Choroid plexus epithelial cell (primary cell): ENCODE measurements around the gene APOO.

Source experiments
- DNase-seq: peaks from one replicate; pipeline ENCODE4 v3.0.0-alpha.2; 2010; ENCODE audit warnings: low read depth
- H3K4me3 ChIP-seq: 2 replicates; pipeline ENCODE4 v1.5.1; 2011; ENCODE audit warnings: low read depth, mild to moderate bottlenecking, control low read depth, low read length, moderate library complexity
- TF ChIP-seq, protein P1 (sequence below): conservative IDR thresholded peaks from 2 replicates; pipeline ENCODE4 v1.5.1; 2011; ENCODE audit warnings: low read depth, mild to moderate bottlenecking, control low read depth, inconsistent platforms, low read length, moderate library complexity

Gene APOO

DNA sequence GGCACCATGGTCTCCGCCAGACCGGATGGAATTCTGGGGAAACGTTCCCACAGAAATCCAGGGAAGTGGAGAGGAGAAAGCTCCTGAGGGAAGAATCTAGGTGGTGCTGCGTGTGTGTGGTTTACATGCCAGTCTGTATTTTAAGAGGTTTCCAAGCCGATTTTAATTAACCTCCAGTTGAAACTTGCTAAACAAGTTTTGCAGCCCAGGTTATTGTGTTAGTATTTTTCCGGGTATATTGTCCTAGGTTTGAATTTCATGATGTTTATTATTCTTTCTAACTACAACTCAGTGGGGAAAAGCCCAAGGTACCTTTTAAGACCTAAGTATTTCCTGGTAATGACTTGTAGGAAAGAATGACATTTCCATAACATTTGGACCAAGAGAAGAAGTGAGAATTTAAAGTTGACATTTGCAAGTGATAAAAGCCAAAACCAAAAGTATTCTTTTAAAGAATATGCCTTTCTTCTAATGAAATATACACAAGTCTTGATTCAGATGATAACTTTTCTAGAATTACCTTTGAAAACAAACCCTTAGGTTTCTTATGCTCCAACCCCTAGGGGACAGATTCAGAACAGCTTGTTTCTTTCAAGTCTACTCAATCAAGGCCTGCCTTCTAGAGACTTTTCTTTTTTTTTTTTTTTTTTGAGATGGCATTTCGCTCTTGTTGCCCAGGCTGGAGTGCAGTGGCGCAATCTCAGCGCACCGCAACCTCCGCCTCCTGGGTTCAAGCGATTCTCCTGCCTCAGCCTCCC, 110.2 kb downstream of the APOO start:
- TF ChIP-seq, protein P1, sequence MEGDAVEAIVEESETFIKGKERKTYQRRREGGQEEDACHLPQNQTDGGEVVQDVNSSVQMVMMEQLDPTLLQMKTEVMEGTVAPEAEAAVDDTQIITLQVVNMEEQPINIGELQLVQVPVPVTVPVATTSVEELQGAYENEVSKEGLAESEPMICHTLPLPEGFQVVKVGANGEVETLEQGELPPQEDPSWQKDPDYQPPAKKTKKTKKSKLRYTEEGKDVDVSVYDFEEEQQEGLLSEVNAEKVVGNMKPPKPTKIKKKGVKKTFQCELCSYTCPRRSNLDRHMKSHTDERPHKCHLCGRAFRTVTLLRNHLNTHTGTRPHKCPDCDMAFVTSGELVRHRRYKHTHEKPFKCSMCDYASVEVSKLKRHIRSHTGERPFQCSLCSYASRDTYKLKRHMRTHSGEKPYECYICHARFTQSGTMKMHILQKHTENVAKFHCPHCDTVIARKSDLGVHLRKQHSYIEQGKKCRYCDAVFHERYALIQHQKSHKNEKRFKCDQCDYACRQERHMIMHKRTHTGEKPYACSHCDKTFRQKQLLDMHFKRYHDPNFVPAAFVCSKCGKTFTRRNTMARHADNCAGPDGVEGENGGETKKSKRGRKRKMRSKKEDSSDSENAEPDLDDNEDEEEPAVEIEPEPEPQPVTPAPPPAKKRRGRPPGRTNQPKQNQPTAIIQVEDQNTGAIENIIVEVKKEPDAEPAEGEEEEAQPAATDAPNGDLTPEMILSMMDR: no peak
- DNase-seq: peak; percentile 16
- no peak overlapping the region for H3K4me3 ChIP-seq

DNA sequence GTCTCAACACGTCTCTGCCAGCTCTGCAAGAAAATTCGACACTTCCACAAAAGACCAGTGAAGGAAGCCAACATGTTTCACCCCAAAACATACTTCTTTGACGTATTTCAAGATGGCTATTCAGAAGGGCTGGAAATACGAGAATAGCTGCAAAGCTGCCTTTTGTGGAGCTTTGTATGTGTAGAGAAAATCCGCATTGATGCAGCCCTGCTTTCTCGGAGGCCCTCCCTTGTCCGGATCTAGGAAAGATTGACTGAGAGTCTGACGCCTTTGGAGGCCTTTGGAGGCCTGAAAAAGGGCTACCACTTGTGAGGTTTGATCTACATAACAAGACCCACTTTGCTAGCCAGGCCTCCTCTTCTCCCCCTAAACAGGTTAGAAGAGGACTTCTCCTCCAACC, 112.5 kb downstream of the APOO start:
- TF ChIP-seq, protein P1: no peak
- DNase-seq: no peak
- H3K4me3 ChIP-seq: no peak overlapping the region

DNA sequence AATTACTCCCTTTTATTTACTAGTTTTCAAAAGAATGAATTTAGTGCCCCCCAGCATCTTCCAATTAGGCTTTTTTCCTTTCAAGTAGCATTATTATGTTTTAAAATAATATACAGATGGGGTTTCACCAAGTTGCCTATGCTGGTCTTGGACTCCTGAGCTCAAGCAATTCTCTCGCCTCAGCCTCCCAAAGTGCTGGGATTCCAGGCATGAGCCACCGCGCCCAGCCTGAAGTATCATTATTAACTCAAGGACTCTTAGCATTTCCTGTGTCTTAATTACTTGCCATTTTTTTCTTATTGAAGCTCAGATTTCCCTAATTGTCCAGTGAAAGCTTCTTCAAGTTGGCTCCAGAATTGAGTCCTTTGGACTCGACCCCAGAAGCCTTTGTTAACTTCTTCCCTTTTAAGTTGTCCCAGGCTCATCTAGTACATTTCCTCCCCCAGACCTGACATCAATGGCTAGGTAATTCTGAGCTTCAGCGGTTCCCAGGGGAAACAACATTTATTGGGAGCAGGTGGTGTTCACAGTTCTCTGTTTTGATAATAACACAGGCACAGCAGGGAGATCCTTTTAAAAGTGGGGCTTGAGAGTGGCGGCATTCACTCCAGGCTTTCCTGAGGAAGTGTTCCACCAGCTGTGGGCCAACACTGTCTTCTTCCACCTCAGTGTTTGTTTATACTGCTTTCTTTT, 114.7 kb downstream of the APOO start:
- no peak overlapping the region for H3K4me3 ChIP-seq
- DNase-seq: peak; percentile 7
- TF ChIP-seq, protein P1: no peak

DNA sequence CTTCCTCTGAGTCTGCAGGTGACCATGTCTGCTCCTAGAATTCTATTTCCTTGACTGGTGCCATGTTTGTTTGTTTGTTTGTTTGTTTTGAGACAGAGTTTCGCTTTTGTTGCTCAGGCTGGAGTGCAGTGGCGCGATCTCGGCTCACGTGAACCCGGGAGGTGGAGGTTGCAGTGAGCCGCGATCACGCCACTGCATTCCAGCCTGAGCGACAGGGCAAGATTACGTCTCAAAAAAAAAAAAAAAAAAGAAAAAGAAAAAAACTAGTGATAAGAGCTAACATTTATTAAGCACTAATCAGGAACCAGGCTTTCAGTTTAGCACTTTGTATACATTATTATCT, 117.6 kb downstream of the APOO start:
- TF ChIP-seq, protein P1: no peak
- no peak overlapping the region for H3K4me3 ChIP-seq
- no peak for DNase-seq

DNA sequence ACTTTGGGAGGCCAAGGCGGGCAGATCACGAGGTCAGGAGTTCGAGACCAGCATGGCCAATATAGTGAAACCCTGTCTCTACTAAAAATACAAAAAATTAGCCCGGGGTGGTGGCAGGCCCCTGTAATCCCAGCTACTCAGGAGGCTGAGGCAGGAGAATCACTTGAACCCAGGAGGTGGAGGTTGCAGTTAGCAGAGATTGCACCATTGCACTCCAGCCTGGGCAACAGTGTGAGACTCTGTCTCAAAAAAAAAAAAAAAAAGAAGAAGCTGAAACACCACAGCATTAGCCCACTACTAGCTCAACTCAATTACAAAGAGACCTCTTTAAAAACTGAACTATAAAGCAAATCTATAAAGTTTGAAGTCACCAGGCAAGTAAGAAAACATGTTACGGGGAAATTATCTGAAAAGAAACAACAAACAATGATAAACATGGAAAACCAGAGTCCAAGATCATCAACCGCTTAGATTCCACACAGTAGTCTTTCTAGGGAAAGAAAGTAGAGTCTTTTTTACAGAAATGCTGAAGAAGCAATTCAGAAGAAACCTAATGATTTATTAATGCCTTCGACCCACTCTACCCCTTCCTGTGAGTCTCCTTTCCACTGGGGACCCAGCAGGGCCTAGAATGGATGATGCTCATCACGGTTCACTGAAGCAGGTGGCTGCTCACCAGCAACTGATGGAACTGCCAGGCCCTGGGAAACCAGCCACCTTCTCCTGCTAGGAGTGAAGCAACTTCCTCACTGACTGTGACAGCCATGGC, 118.2 kb downstream of the APOO start:
- DNase-seq: no peak
- TF ChIP-seq, protein P1: no peak

DNA sequence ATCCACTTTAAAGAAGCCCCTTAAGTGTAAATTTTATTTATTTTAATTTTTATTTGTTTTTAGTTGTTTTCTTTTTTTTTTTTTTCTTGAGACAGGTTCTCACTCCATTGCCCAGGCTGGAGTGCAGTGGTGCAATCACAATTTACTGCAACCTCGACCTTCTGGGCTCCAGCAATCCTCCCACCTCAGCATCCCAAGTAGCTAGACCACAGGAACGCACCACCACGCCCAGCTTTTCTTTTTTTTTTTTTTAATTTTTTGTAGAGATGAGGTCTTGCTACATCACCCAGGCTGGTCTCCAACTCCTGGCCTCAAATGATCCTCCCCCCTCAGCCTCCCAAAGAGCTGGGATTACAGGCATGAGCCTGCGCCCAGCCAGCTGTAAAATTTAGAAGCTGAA, 118.8 kb downstream of the APOO start:
- DNase-seq: no peak
- H3K4me3 ChIP-seq: no peak overlapping the region
- TF ChIP-seq, protein P1: no peak

More for the DNA sequence above, 118.2 kb downstream of the APOO start:
- H3K4me3 ChIP-seq: no peak overlapping the region
